Inflammatory macrophage treated with lipopolysaccharide for 1 hour (primary cell): ENCODE results near the gene HRAS.

Experiments
- DNase-seq, 2 donors: peaks; one replicate each; pipeline ENCODE4 v3.0.0-alpha.2; 2020 to 2022

The HRAS gene

DNA sequence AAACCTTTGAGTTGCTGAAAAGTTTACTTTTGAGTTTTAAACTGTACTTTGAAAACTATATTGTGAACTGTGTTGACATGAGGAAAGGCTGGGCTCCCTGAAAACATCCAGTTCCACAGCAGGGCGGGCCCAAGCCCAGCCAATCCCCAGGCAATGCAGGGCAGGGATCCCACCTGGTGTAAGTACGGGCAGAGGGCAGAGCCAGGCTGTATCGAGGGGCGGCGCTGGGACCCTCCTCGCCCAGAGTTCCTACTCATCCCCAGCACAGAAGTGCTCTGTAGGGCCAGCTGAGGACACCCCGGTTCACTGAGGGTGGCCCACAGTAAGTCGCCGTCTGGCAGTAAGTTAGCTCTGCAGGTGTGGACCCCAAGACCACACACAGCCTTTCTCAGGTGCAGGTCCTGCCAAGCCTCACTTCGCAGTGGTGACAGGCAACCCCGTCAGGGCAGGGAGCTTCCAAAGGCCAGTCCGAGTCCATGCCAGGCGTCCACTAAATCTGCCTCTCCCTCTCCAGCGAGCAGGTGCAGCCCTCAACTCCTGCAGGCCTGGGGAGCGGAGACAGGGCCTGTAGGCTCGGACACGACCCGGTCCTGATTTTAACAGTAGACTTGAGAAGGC is 31.7 kb upstream of the HRAS start:
- DNase-seq, result no peak

- no peak for DNase-seq
These were observed 30.6 kb upstream of the HRAS start for GRCh38 chr11:565921-566509.

DNA sequence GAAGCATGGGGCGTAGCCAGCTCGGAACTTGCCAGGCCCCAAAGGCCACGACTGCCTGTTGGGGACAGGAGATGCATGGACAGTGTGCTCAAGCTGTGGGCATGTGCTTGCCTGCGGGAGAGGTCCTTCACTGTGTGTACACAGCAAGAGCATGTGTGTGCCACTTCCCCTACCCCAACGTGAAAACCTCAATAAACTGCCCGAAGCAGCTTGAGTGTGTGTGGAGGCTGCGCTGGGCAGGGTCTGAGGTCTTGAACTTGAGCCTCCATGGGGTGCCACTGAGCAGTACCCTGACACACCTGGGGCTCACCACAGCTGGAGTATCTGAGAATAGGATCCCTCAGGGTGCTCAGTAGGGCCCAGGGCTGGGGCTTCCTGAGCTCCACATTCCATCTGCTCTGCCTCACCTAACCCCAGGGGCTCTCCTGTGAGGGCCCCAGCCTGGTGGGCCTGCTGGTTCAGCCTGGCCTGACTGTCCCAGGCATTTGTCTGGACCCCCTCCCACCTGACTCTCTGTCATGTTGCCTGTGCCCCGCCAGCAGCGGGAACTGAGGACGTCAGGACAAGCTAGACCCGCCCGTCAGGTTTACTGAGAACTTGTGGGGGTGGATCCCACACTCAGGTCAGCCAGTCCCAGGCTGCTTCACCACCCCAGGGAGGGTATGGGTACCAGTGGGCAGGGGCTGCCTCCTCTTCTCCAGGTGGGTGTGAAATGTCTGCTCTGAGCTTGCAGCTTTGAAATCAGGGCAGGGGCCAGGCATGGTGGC is 28.6 kb upstream of the HRAS start:
- no peak for DNase-seq

DNA sequence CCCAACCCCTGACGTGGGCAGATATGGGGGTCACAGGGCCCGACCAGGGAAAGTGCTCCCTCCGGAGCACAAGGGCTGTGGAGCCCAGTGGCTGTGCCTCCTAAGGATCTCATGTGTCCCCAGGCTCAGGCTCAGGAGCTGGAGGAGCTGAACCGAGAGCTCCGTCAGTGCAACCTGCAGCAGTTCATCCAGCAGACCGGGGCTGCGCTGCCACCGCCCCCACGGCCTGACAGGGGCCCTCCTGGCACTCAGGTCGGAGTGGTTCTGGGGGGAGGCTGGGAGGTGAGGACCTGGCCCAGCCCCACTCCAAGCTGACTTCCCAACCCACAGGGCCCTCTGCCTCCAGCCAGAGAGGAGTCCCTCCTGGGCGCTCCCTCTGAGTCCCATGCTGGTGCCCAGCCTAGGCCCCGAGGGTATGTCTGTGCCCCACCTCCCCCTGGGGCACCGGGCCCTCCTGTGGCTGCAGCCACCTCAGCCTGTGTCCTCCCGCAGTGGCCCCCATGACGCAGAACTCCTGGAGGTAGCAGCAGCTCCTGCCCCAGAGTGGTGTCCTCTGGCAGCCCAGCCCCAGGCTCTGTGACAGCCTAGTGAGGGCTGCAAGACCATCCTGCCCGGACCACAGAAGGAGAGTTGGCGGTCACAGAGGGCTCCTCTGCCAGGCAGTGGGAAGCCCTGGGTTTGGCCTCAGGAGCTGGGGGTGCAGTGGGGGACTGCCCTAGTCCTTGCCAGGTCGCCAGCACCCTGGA is 27.9 kb upstream of the HRAS start:
- no peak for DNase-seq

GRCh38 chr11:562046-562645 is 26.8 kb upstream of the HRAS start:
- DNase-seq, result no peak

DNA sequence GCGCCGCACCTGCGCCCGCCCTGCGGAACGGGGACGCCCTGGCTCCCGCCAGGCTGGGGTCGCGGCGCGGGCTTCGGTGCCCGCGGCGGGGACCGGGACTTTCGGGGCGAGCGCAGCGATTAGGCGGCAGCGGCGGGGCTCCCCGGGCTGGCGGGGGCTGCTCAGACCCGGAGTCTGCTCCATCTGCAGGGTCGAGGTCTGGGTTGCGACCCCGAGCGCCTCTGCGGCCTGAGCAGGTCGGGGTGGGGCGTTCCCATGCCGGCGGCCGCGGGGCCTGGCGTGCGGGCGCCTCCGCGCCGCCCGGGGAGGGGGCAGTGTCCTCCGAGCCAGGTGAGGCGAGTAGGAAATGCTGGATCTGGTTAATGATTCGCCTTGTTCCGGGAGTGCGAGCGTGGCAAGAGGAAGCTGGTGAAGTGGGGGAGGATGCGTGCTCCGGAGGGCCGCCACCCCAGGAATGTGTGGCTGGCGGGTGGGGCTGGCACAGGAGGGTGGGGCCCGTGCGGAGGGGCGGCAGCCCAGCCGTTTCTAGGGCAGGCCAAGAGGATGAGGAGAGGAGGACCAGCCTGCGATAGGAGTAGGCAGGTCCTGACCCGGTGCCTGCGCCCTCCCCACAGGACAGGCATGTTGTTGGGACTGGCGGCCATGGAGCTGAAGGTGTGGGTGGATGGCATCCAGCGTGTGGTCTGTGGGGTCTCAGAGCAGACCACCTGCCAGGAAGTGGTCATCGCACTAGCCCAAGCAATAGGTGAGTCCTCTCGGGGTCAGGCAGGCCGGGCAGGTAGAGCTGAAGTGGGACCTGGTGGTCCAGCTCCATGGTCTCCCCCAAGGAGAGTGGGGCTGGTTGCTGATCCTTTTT is 26.0 kb upstream of the HRAS start:
- no peak for DNase-seq

GRCh38 chr11:560305-561147 is 25.1 kb upstream of the HRAS start, which contains the start of the genes LMNTD2 and RASSF7:
TSS of gene LMNTD2 (minus strand) at chr11:560738. CDS start at chr11:560716, 22 bp downstream.
TSS of gene RASSF7 (plus strand) at chr11:560970. CDS start at chr11:561769, 799 bp downstream.
- peak; percentile 81 to 94 for DNase-seq

GRCh38 chr11:559712-560304 is 24.4 kb upstream of the HRAS start:
- no peak for DNase-seq

- no peak for DNase-seq
These were observed 23.7 kb upstream of the HRAS start for GRCh38 chr11:559020-559620.

GRCh38 chr11:558503-558902 is 23.1 kb upstream of the HRAS start:
- no peak for DNase-seq

DNA sequence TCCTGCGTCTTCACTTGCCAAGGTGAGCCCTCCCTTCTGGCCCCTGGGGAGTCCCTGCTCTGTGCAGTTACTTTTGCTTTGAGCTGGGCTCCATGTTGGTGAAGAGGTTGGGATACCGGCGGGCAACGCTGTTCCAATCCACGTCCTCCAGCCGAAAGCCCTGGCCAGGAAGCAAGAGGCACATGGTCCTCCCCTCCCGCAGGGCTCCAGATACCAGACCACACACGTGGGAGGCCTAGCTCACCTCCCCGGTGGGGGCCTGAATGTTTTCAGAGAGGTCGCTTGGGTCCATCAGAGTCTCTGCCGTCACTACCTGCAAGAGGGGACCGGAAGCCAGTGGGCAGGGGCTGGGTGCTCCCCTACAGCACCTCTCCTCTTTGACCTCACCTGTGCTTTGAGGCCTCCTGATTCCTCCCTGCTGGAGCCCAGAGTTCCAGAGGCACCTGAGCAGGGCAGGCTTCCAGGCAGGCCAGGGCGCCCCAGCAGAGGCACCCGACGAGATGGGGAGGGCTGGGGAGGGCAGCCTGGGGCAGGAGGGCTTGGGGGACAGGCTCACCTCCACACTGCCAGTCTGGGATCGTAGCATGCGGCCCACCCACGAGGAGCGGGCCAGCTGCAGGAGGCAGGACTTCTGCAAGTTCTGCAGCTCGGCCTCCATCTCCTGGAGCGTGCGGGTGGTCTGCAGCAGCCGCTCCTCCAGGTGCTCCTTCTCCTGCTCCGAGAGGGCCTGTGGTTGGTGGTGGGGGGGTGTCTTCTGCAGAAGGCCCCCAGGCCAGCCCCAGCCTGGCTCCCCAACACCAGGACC is 22.2 kb upstream of the HRAS start:
- no peak for DNase-seq

GRCh38 chr11:556662-557256 is 21.4 kb upstream of the HRAS start:
- no peak for DNase-seq

- no peak for DNase-seq
These were observed 20.6 kb upstream of the HRAS start for GRCh38 chr11:555780-556661.

GRCh38 chr11:555227-555779 is 19.9 kb upstream of the HRAS start:
- DNase-seq, result no peak

DNA sequence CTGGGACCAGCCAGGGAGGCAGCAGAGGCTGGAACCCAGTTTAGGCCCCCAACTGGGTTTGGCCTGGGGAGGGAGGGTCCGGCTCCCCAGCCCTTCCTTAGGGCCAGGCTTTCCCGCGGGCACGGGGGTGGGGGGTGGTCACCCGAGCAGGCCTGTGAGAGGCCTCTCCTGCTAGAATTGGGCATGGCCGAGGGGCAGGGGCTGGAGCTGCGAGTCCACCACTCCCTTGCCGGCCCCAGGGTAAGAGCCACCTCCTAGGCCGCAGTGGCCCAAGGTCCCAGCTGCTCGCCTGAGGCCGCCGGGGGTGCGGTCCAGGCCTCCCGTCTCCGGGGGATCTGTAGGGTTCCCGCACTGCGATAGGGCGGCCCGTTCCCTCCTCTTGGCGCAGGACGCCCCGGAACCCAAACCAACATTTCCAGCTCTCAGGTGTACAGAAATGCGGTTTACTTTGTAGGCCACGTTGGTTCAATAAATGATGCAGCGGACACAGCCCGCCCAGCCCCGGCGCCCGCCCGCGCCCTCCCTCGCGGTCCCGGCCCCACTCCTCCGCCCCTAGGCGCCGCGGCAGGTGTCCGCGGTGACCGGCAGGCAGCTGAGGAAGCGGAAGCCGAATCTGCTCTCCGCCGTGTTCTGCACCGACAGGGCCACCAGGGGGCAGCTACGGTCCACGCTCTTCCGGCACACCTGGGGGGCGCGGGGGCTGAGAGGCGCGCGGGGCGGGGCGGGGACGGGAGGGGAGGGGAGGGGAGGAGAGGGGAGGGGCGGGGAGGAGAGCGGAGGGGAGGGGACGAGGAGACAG is 19.3 kb upstream of the HRAS start:
- peak; percentile 21 to 36 for DNase-seq

DNA sequence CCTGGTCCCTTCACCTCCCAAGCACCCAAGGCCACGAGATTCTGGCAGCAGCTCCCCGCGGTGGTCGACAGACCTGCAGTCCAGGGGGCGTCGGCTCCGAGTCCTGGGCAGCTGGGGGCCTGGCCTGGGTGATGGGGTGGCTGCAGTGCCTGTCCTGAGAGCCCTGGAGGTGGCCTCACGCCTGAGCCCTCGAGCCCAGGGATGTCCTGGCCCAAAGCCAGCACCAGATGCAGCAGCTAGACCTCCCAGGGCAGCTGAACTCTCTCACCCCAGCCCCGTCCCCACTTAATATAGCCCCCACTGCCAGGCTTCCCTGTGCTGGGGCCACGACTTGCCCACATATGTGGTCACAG is 18.6 kb upstream of the HRAS start:
- no peak for DNase-seq
